ENCODE measurements around the gene GEMIN7.

DNA sequence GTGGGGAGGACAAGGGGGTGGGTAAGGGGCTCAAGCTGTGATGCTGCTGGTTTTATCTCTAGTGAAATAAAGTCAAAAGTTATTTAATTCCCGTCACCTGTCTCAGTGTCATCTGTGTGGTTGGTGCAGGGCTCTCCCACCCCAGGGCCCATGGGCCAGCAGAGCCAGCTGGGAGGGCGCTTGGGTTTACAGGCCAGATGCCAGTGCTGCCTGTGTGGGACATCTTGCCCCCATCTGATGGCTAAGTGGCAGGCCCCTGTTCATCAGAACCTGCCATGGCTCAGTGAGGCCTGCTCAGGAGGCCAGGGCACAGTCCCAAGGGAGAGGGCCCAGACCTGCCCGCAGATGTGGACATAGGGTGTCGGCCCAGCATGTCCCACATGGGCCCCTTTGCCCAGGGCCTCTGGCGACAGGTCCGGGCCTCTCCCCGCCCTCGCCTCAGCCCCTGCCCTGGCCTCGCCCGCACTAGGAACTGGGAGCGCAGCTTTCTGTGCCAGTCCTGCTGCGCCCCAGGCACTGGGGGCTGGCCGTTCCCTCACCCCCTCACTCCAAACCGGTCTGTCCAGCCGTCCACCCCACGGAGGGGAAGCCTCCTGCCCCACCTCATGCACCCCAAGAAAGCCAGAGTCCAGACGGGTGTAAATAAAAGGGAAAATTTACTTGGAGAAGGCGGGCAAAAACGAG, 8.1 kb upstream of the GEMIN7 start:
- TF ChIP-seq, protein P1, sequence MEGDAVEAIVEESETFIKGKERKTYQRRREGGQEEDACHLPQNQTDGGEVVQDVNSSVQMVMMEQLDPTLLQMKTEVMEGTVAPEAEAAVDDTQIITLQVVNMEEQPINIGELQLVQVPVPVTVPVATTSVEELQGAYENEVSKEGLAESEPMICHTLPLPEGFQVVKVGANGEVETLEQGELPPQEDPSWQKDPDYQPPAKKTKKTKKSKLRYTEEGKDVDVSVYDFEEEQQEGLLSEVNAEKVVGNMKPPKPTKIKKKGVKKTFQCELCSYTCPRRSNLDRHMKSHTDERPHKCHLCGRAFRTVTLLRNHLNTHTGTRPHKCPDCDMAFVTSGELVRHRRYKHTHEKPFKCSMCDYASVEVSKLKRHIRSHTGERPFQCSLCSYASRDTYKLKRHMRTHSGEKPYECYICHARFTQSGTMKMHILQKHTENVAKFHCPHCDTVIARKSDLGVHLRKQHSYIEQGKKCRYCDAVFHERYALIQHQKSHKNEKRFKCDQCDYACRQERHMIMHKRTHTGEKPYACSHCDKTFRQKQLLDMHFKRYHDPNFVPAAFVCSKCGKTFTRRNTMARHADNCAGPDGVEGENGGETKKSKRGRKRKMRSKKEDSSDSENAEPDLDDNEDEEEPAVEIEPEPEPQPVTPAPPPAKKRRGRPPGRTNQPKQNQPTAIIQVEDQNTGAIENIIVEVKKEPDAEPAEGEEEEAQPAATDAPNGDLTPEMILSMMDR (IDR thresholded peaks at IDR 0.05; ENCODE audit: low read length) = no peak
- TF ChIP-seq EZH2phosphoT487 (IDR thresholded peaks at IDR 0.05; ENCODE audit: low read length) (no peak), EZH2 (optimal IDR thresholded peaks at IDR 0.05; ENCODE audit: low read depth, low read length) (no peak)

Measured in MM.1S (cell line).